Measurements from ENCODE around the gene TSHZ3.

The TSHZ3 gene

GRCh38 chr19:31312009-31312676 lies 37.1 kb downstream of the TSHZ3 start:
- Histone ChIP-seq H3K27me3 (ENCODE audit: control insufficient read depth, insufficient read depth, low read length) (no peaks in the 10 kb centered on the region), H3K9me3 (ENCODE audit: control insufficient read depth, insufficient read depth, low read length) (no peaks in the 10 kb centered on the region), H3K9ac (ENCODE audit: low read depth, low read length) (no peak overlapping the region), H3K4me1 (ENCODE audit: control insufficient read depth, insufficient read depth, low read length) (peaks cover 17% of the 10 kb centered on the region), H3K4me3 (ENCODE audit: low read depth, low read length) (no peak overlapping the region), H3K27ac (ENCODE audit: low read depth, low read length) (no peak overlapping the region), H3K36me3 (ENCODE audit: control insufficient read depth, insufficient read depth, low read length) (no peaks in the 10 kb centered on the region)

GRCh38 chr19:31310432-31311133 lies 38.7 kb downstream of the TSHZ3 start:
- no peak overlapping the region for H3K9ac ChIP-seq (ENCODE audit: low read depth, low read length)
- no peaks in the 10 kb centered on the region for H3K9me3 ChIP-seq (ENCODE audit: control insufficient read depth, insufficient read depth, low read length)

GRCh38 chr19:31308781-31309180 lies 40.5 kb downstream of the TSHZ3 start:
- Histone ChIP-seq H3K27ac (ENCODE audit: low read depth, low read length) (no peak overlapping the region), H3K9me3 (ENCODE audit: control insufficient read depth, insufficient read depth, low read length) (no peaks in the 10 kb centered on the region), H3K36me3 (ENCODE audit: control insufficient read depth, insufficient read depth, low read length) (no peaks in the 10 kb centered on the region), H3K4me3 (ENCODE audit: low read depth, low read length) (no peak overlapping the region), H3K27me3 (ENCODE audit: control insufficient read depth, insufficient read depth, low read length) (no peaks in the 10 kb centered on the region), H3K9ac (ENCODE audit: low read depth, low read length) (no peak overlapping the region), H3K4me1 (ENCODE audit: control insufficient read depth, insufficient read depth, low read length) (no peaks in the 10 kb centered on the region)

More at GRCh38 chr19:31310432-31311133, 38.7 kb downstream of the TSHZ3 start:
- H3K36me3 ChIP-seq (ENCODE audit: control insufficient read depth, insufficient read depth, low read length), result no peaks in the 10 kb centered on the region
- no peaks in the 10 kb centered on the region for H3K27me3 ChIP-seq (ENCODE audit: control insufficient read depth, insufficient read depth, low read length)
- no peak overlapping the region for H3K27ac ChIP-seq (ENCODE audit: low read depth, low read length)
- peaks cover 2% of the 10 kb centered on the region for H3K4me1 ChIP-seq (ENCODE audit: control insufficient read depth, insufficient read depth, low read length)
- no peak overlapping the region for H3K4me3 ChIP-seq (ENCODE audit: low read depth, low read length)

- H3K4me3 ChIP-seq (ENCODE audit: low read depth, low read length), result no peak overlapping the region
- no peaks in the 10 kb centered on the region for H3K36me3 ChIP-seq (ENCODE audit: control insufficient read depth, insufficient read depth, low read length)
- H3K9ac ChIP-seq (ENCODE audit: low read depth, low read length), result no peak overlapping the region
Measured at GRCh38 chr19:31307071-31307669, 42.1 kb downstream of the TSHZ3 start.

GRCh38 chr19:31306006-31306753 lies 43.1 kb downstream of the TSHZ3 start:
- H3K9ac ChIP-seq (ENCODE audit: low read depth, low read length), result no peak overlapping the region
- no peak overlapping the region for H3K4me3 ChIP-seq (ENCODE audit: low read depth, low read length)
- no peak overlapping the region for H3K27ac ChIP-seq (ENCODE audit: low read depth, low read length)
- H3K9me3 ChIP-seq (ENCODE audit: control insufficient read depth, insufficient read depth, low read length), result no peaks in the 10 kb centered on the region
- H3K4me1 ChIP-seq (ENCODE audit: control insufficient read depth, insufficient read depth, low read length), result no peaks in the 10 kb centered on the region
- no peaks in the 10 kb centered on the region for H3K27me3 ChIP-seq (ENCODE audit: control insufficient read depth, insufficient read depth, low read length)
- H3K36me3 ChIP-seq (ENCODE audit: control insufficient read depth, insufficient read depth, low read length), result no peaks in the 10 kb centered on the region

More at GRCh38 chr19:31307071-31307669, 42.1 kb downstream of the TSHZ3 start:
- H3K27ac ChIP-seq (ENCODE audit: low read depth, low read length), result no peak overlapping the region
- no peaks in the 10 kb centered on the region for H3K9me3 ChIP-seq (ENCODE audit: control insufficient read depth, insufficient read depth, low read length)
- H3K4me1 ChIP-seq (ENCODE audit: control insufficient read depth, insufficient read depth, low read length), result no peaks in the 10 kb centered on the region
- H3K27me3 ChIP-seq (ENCODE audit: control insufficient read depth, insufficient read depth, low read length), result no peaks in the 10 kb centered on the region

GRCh38 chr19:31304831-31305312 lies 44.4 kb downstream of the TSHZ3 start:
- H3K9me3 ChIP-seq (ENCODE audit: control insufficient read depth, insufficient read depth, low read length), result no peaks in the 10 kb centered on the region
- no peak overlapping the region for H3K9ac ChIP-seq (ENCODE audit: low read depth, low read length)
- H3K4me1 ChIP-seq (ENCODE audit: control insufficient read depth, insufficient read depth, low read length), result no peaks in the 10 kb centered on the region
- H3K27me3 ChIP-seq (ENCODE audit: control insufficient read depth, insufficient read depth, low read length), result no peaks in the 10 kb centered on the region
- no peak overlapping the region for H3K27ac ChIP-seq (ENCODE audit: low read depth, low read length)
- H3K4me3 ChIP-seq (ENCODE audit: low read depth, low read length), result no peak overlapping the region
- no peaks in the 10 kb centered on the region for H3K36me3 ChIP-seq (ENCODE audit: control insufficient read depth, insufficient read depth, low read length)

- H3K27ac ChIP-seq (ENCODE audit: low read depth, low read length), result no peak overlapping the region
- no peak overlapping the region for H3K9ac ChIP-seq (ENCODE audit: low read depth, low read length)
- no peaks in the 10 kb centered on the region for H3K27me3 ChIP-seq (ENCODE audit: control insufficient read depth, insufficient read depth, low read length)
- no peaks in the 10 kb centered on the region for H3K9me3 ChIP-seq (ENCODE audit: control insufficient read depth, insufficient read depth, low read length)
- H3K4me1 ChIP-seq (ENCODE audit: control insufficient read depth, insufficient read depth, low read length), result no peaks in the 10 kb centered on the region
- no peaks in the 10 kb centered on the region for H3K36me3 ChIP-seq (ENCODE audit: control insufficient read depth, insufficient read depth, low read length)
- H3K4me3 ChIP-seq (ENCODE audit: low read depth, low read length), result no peak overlapping the region
Measured at GRCh38 chr19:31303262-31303815, 45.9 kb downstream of the TSHZ3 start.

GRCh38 chr19:31301306-31301980 lies 47.8 kb downstream of the TSHZ3 start:
- Histone ChIP-seq H3K4me3 (ENCODE audit: low read depth, low read length) (no peak overlapping the region), H3K9ac (ENCODE audit: low read depth, low read length) (no peak overlapping the region), H3K36me3 (ENCODE audit: control insufficient read depth, insufficient read depth, low read length) (no peaks in the 10 kb centered on the region), H3K9me3 (ENCODE audit: control insufficient read depth, insufficient read depth, low read length) (no peaks in the 10 kb centered on the region), H3K4me1 (ENCODE audit: control insufficient read depth, insufficient read depth, low read length) (no peaks in the 10 kb centered on the region), H3K27me3 (ENCODE audit: control insufficient read depth, insufficient read depth, low read length) (no peaks in the 10 kb centered on the region), H3K27ac (ENCODE audit: low read depth, low read length) (no peak overlapping the region)

- H3K9ac ChIP-seq (ENCODE audit: low read depth, low read length), result no peak overlapping the region
- H3K27me3 ChIP-seq (ENCODE audit: control insufficient read depth, insufficient read depth, low read length), result no peaks in the 10 kb centered on the region
- no peaks in the 10 kb centered on the region for H3K4me1 ChIP-seq (ENCODE audit: control insufficient read depth, insufficient read depth, low read length)
- H3K9me3 ChIP-seq (ENCODE audit: control insufficient read depth, insufficient read depth, low read length), result no peaks in the 10 kb centered on the region
- no peak overlapping the region for H3K4me3 ChIP-seq (ENCODE audit: low read depth, low read length)
- H3K36me3 ChIP-seq (ENCODE audit: control insufficient read depth, insufficient read depth, low read length), result no peaks in the 10 kb centered on the region
- H3K27ac ChIP-seq (ENCODE audit: low read depth, low read length), result no peak overlapping the region
Measured at GRCh38 chr19:31300422-31300821, 48.8 kb downstream of the TSHZ3 start.

- H3K4me3 ChIP-seq (ENCODE audit: low read depth, low read length), result no peak overlapping the region
- H3K27me3 ChIP-seq (ENCODE audit: control insufficient read depth, insufficient read depth, low read length), result no peaks in the 10 kb centered on the region
- no peak overlapping the region for H3K9ac ChIP-seq (ENCODE audit: low read depth, low read length)
- H3K36me3 ChIP-seq (ENCODE audit: control insufficient read depth, insufficient read depth, low read length), result no peaks in the 10 kb centered on the region
- no peaks in the 10 kb centered on the region for H3K9me3 ChIP-seq (ENCODE audit: control insufficient read depth, insufficient read depth, low read length)
- H3K4me1 ChIP-seq (ENCODE audit: control insufficient read depth, insufficient read depth, low read length), result no peaks in the 10 kb centered on the region
- no peak overlapping the region for H3K27ac ChIP-seq (ENCODE audit: low read depth, low read length)
Measured at GRCh38 chr19:31299665-31300064, 49.6 kb downstream of the TSHZ3 start.

Measured in HUES48 (cell line).